ENCODE measurements around the gene UGT2A3. TPM values are rescaled to one million over a fixed set of nuclear protein-coding genes. Genes with fewer than 3 reads are reported as not detected.

UGT2A3 gene
- not detected in 2 replicates for total RNA-seq

DNA sequence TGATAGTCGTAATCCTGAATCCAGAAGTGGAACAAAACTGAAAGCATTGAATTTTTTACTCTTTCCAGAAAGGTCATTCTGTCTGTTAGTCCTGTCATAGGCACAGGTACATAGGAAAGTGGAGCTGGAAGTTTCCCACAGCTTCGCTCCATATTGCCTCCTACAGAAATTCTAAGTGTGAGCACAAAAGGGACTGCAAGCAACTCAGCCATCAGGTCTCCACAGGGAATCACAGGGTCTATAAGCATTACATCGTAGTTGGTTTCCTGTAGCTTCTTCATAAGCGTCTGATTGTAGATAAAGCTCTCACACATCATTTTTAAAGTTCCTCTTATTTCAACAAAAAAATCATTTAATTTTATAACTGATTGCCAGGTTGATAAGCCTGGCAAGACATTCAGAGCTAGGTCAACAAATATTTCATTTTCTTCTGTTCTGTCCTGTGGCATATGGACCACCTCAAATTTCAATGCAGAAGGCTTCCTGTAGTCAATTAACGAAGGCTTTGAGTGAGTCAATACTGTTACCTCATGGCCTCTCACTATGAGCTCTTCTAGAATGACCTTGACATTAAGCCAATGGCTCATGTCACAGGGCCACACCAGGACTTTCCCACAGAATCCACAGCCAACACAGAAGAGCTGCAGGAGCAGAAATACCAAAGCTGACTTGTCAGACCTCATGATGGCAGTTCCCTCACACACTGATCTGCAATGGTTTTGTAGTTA lies at the start of gene UGT2A3:
Gene UGT2A3 (minus strand): TSS at position 727 of the 728 bp plus-strand sequence. CDS start 44 bp downstream, at position 683.

Other genes with a start within 250 kb of the UGT2A3 start
- gene UGT2B10, start 135.8 kb downstream of the UGT2A3 start, total RNA-seq: not detected in 2 replicates
- not detected in 2 replicates for gene UGT2B7, start 144.7 kb upstream of the UGT2A3 start, total RNA-seq

Data from bronchus fibroblast of lung (primary cell).